HG02981 (cell line): ENCODE measurements around the gene E2F2.

ENCODE experiments used
- ATAC-seq: cut with Tn5 transposase; IDR thresholded peaks from one replicate; pipeline ENCODE4 v1.9.1; 2021; ENCODE audit warnings: mild to moderate bottlenecking, moderate library complexity; ENCODE audit not compliant: unreplicated experiment

The E2F2 gene

DNA sequence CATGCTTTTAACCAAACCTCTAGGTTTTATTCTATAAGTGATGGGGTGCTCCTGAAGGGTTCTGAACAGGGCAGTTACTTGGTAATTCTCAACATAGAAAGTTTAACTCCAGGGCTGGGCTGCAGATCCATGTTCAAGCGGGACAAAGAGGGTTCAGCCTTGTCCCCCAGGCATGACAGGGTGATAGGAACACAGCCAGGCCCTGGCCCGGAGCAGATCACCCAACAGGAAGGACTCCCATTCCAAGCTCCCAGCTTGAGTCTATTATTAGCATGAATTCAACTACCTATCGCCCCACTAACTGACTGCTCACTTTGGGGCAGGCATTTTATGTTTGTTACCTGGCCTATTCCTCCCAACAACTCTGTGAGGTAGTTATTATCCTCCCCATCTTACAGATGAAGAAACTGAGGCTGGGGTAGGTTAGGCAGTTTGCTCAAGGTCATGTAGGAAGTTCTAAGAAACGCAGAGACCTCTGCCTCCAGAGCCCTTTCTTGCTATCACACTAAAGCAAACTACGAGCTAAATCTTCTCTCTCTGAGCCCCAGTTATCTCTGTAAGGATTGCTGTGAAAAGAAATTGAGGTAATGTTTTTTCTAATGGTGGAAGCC lies 61.6 kb downstream of the E2F2 start:
- ATAC-seq, result no peak

DNA sequence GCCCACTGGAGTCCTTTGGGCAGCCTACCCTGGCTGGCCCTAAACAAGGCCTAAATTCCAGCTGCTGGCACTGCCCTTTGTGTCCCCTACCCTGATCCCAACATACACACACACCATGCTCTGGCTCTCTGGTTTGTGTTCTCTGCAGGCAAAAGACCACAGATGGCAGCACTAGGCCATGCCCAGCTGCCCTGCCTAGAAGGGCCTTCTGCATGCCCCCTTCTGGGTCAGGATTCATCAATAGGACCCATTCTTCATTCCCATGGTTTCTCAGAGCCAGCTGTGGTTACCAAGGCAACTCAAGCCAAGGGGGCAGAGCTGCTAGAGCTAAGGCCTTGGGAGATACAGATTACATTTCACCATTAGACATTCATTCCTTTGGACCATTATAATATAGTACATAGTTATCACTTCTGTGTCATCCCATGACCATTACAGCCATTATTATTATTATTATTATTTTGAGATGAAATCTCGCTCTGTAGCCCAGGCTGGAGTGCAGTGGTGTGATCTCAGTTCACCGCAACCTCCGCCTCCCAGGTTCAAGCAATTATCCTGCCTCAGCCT lies 64.5 kb downstream of the E2F2 start:
- no peak for ATAC-seq

DNA sequence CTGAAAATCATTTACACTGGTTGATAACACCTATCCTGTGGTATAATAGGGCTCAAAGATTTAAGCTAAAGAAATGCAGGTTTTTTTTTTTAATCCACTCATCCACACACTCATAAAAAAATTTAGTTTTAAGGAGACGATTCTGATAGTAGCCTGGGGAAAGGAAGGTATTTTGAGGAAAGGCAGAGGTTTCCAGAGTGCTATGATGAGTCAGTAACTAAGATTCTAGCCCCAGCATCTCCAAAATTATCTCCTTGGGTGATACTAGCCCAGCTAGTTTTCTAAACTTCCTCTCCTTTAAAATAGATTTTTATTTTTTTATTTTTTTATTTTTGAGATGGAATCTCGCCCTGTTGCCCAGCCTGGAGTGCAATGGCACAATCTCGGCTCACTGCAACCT lies 67.7 kb downstream of the E2F2 start:
- no peak for ATAC-seq

DNA sequence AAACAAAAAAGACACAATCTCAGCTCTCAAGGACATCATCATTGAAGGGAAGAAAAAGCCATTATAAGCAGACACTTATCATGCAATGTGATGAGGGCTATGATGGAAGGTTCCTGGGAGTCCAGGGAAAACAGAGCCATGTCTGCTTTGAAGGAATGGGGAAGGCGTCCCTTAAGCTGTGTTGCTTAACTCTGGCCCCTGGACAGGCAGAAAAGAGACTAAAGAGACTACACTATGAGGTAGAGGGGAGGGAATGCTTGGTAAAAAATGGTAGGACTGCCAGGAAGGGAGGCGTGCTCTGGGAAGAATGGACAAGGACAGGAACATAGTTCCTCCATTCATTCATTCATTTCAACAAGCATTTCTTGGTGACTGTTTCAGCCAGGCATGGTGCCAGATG lies 68.3 kb downstream of the E2F2 start:
- ATAC-seq, result no peak

DNA sequence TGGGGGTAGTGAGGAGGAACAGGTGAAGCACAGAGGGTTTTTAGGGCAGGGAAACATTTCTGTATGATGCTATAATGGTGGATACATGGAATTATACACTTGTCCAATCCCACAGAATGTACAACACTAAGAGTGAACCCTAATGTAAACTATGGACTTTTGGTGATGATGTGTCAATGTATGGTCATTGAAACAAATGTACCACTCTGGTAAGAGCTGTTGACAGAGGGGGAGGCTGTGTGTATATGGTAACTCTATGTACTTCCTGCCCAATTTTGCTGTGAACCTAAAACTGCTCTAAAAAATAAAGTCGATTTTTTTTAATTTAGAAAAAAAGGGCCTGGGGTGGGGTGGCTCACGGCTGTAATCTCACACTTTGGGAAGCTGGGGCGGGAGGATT lies 70.0 kb downstream of the E2F2 start:
- ATAC-seq, result no peak

- ATAC-seq, result no peak
Measured at GRCh38 chr1:23460519-23460918, 70.5 kb downstream of the E2F2 start.

DNA sequence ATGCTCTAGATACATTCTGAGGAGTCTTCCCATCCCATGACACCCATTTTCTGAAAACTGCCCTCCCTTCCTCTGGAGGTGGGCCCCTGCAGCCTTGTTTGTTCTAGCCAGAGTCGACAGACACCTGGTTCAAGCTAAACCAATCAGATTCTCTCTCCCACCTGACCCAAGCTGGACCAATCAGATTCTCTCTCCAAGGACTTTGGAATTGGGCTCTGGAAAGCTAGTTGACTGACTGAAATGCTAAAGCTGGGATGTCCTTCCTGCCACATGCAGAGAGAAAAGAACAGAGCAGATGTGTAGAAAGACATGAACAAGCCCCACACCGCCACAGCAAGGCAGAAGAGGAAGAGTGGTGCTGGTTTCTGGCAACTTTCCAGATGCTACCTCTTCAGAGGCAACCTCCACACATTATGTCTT lies 71.7 kb downstream of the E2F2 start:
- ATAC-seq, result no peak
